H1 (cell line): ENCODE measurements around the gene B3GNT2. TPM values are rescaled to one million over a fixed set of nuclear protein-coding genes. Genes with fewer than 3 reads are reported as not detected.

Experiments used
- BACH1 ChIP-seq: IDR thresholded peaks from 2 replicates; pipeline ENCODE4 v1.6.1; 2012; ENCODE audit warnings: low read length, improper control_type of control experiment
- RAD21 ChIP-seq, 2 experiments: IDR thresholded peaks in 1 of 2; conservative IDR thresholded peaks in 1 of 2; 2 replicates each; pipeline ENCODE4 v1.6.1; 2011; ENCODE audit warnings: low read depth in 2 of 2, low read length in 2 of 2, improper control_type of control experiment in 1 of 2, inconsistent platforms in 1 of 2, mild to moderate bottlenecking in 1 of 2, moderate library complexity in 1 of 2
- SP2 ChIP-seq: IDR thresholded peaks from 2 replicates; pipeline ENCODE4 v1.6.1; 2012; ENCODE audit warnings: mild to moderate bottlenecking, low read length, inconsistent platforms
- SP4 ChIP-seq: IDR thresholded peaks from 2 replicates; pipeline ENCODE4 v1.6.1; 2012; ENCODE audit warnings: low read length, inconsistent platforms
- SRF ChIP-seq: IDR thresholded peaks from 2 replicates; pipeline ENCODE4 v1.6.1; 2011; ENCODE audit warnings: mild to moderate bottlenecking, low read depth, low read length, moderate library complexity
- TBP ChIP-seq: IDR thresholded peaks from 2 replicates; pipeline ENCODE4 v1.6.1; 2011; ENCODE audit warnings: low read depth, low read length, improper control_type of control experiment
- TCF12 ChIP-seq: IDR thresholded peaks from 2 replicates; pipeline ENCODE4 v1.6.1; 2011; ENCODE audit warnings: low read depth, mild to moderate bottlenecking, low read length
- polyA plus RNA-seq, 7 experiments: library from polyadenylated mRNA; depleted of rRNA in 3 of 7; stranded (reverse) in 5 of 7; unstranded in 2 of 7; fragments of >200 nt in 5 of 7; fragments of 200-250 nt in 2 of 7; gene quantifications; 1 replicate in 5 of 7; 2 replicates in 1 of 7; 4 replicates in 1 of 7; pipeline versions ENCODE4 v1.2.1 to v1.2.3, GENCODE V29; 2011 to 2013; ENCODE audit warnings: missing spikeins in 2 of 7, mixed read lengths in 2 of 7
- total RNA-seq: library from RNA; stranded (reverse); fragmentation: NEBNext Ultra II Directional; extraction: Animal tissue kit (Norgen Biotek cat#: 25700); gene quantifications from 2 replicates; pipeline ENCODE4 v1.2.1, GENCODE V29; 2021

The B3GNT2 gene
- total and polyA plus RNA-seq, 2 of the 8 experiments (the other 6 are each of a cell fraction or from before 2014, with no cell fraction given) = 20.1 to 40.8 TPM

DNA sequence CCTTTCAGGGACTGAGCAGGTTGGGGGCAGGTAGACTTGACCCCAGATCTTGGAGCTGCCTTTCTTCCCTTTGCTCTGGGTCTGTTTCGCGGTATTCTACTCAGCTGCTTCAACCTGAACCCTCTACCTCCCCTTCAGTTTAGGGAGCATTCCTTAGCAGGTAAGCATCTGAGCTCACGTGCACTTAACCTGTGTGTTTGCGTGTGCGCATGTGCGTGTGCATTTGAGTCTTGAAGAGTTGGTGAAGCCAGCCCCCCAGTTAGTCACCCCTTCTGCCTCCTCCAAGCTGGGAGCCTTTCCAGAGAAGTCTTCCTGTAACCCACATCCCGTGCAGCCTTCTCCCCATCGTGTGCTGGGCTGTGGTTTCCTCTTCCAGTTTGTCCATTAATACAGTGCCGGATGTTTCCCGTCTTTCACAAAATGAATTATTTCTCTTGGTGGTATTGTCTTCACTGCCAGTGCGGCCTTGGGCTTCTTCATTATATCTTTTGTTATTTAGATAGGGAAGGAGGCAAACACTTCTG, 33.2 kb downstream of the B3GNT2 start (continued):
- no peak for TF ChIP-seq TCF12
- TF ChIP-seq TBP = no peak
- no peak for TF ChIP-seq SP4
- no peak for TF ChIP-seq BACH1
- TF ChIP-seq SP2 = no peak
- no peak for TF ChIP-seq RAD21 (IDR thresholded peaks at IDR 0.05 in 1 of 2, conservative IDR thresholded peaks at IDR 0.05 in 1 of 2; ENCODE audit: low read depth in 2 of 2, low read length in 2 of 2)
- TF ChIP-seq SRF = no peak
